HCT116 (cell line): ENCODE results near the gene RXRA. TPM values are rescaled to one million over a fixed set of nuclear protein-coding genes. Genes with fewer than 3 reads are reported as not detected.

Experiments used
- ATAC-seq: fragments of 200-7000 bp; cut with Tn5 transposase; 2 replicates; pipeline ENCODE4 v1.9.1; 2020; ENCODE audit warnings: mild to moderate bottlenecking, moderate library complexity
- BruUV-seq: library from RNA; stranded (reverse); fragments of 400-500 nt; replicated peaks from 2 replicates; lab custom pipeline; 2021; lab: Mats Ljungman, UMichigan
- CTCF ChIA-PET: fragments of 300-600 bp; sonication (Branson Sonifier 250); formaldehyde crosslinking; loops from one replicate; lab custom pipeline; 2021; ENCODE audit warnings: antibody characterized with exemption; lab: Charles Lee
- POLR2A ChIA-PET: fragments of 300-600, 350-600 bp; sonication (Branson Sonifier 250); formaldehyde crosslinking; loops from one replicate; lab custom pipeline; 2021; ENCODE audit warnings: antibody characterized with exemption; lab: Charles Lee
- RAD21 ChIA-PET, 2 experiments: fragments of 300-600 bp; sonication (Branson Sonifier 250); formaldehyde crosslinking; loops; one replicate each; lab custom pipeline; 2023; ENCODE audit warnings: low total read pairs in 2 of 2; ENCODE audit not compliant: uncharacterized antibody in 2 of 2, unreplicated experiment in 2 of 2, low non-redundant PET in 1 of 2; lab: Charles Lee
- DNase-seq: peaks from one replicate; pipeline ENCODE4 v3.0.0-alpha.2; 2010; ENCODE audit warnings: low read depth, low spot score
- H2AFZ ChIP-seq: fragments of 200-600 bp; shearing (Covaris generic), sonication (generic); 2 replicates; pipeline ENCODE4 v1.6.1; 2017; ENCODE audit warnings: low read depth, mixed run types, mixed read lengths, antibody characterized with exemption, low read length; ENCODE audit not compliant: poor library complexity, severe bottlenecking
- H3K27ac ChIP-seq: 2 replicates; pipeline ENCODE4 v1.5.1; 2012; ENCODE audit warnings: low read depth, low read length
- H3K27me3 ChIP-seq: fragments of 200-600 bp; sonication (generic); 2 replicates; pipeline ENCODE4 v1.6.1; 2016; ENCODE audit warnings: mixed run types, low read length, mixed read lengths; ENCODE audit not compliant: insufficient read depth
- H3K36me3 ChIP-seq, 2 experiments: fragments of 200-500 bp in 1 of 2; fragments of 200-600 bp in 1 of 2; sonication (Bioruptor generic) in 1 of 2; sonication (generic) in 1 of 2; 2 replicates each; pipeline versions ENCODE4 v1.5.1 to v1.6.1; 2014 to 2016; ENCODE audit warnings: low read length in 2 of 2, inconsistent platforms in 1 of 2, mixed read lengths in 1 of 2, mixed run types in 1 of 2; ENCODE audit not compliant: insufficient read depth in 2 of 2, control insufficient read depth in 1 of 2
- H3K4me1 ChIP-seq, 2 experiments: fragments of 200-600 bp in 1 of 2; sonication (generic) in 1 of 2; 2 replicates each; pipeline versions ENCODE4 v1.5.1 to v1.6.1; 2012 to 2017; ENCODE audit warnings: low read length in 2 of 2, inconsistent platforms in 1 of 2, mild to moderate bottlenecking in 1 of 2, mixed read lengths in 1 of 2, mixed run types in 1 of 2, moderate library complexity in 1 of 2; ENCODE audit not compliant: insufficient read depth in 2 of 2, control insufficient read depth in 1 of 2
- H3K4me2 ChIP-seq: fragments of 200-600 bp; sonication (generic); 2 replicates; pipeline ENCODE4 v1.6.1; 2017; ENCODE audit warnings: mixed run types, low read length, mixed read lengths
- H3K4me3 ChIP-seq, 2 experiments: fragments of 200-600 bp in 1 of 2; sonication (generic) in 1 of 2; replicated peaks in 1 of 2; 2 replicates each; pipeline ENCODE4 v1.5.1; 2011 to 2016; ENCODE audit warnings: low read length in 2 of 2, control low read depth in 1 of 2, low read depth in 1 of 2, mild to moderate bottlenecking in 1 of 2, mixed read lengths in 1 of 2, mixed run types in 1 of 2
- H3K79me2 ChIP-seq: fragments of 200-600 bp; sonication (generic); 2 replicates; pipeline ENCODE4 v1.6.1; 2017; ENCODE audit warnings: mild to moderate bottlenecking, mixed run types, low read length, moderate library complexity, mixed read lengths; ENCODE audit not compliant: insufficient read depth
- H3K9ac ChIP-seq: fragments of 200-600 bp; sonication (generic); 2 replicates; pipeline ENCODE4 v1.6.1; 2016; ENCODE audit warnings: low read length, mixed read lengths
- H3K9me2 ChIP-seq: fragments of 200-600 bp; sonication (generic), shearing (Covaris generic); 2 replicates; pipeline ENCODE4 v1.6.1; 2017; ENCODE audit warnings: mixed run types, mild to moderate bottlenecking, moderate library complexity; ENCODE audit not compliant: insufficient read depth
- H3K9me3 ChIP-seq, 2 experiments: fragments of 200-500 bp in 1 of 2; fragments of 200-600 bp in 1 of 2; sonication (Bioruptor generic) in 1 of 2; sonication (generic) in 1 of 2; 2 replicates each; pipeline ENCODE4 v1.6.1; 2014 to 2017; ENCODE audit warnings: low read length in 2 of 2, mixed read lengths in 2 of 2, inconsistent platforms in 1 of 2, low read depth in 1 of 2, mild to moderate bottlenecking in 1 of 2, mixed run types in 1 of 2, moderate library complexity in 1 of 2; ENCODE audit not compliant: control insufficient read depth in 1 of 2, insufficient read depth in 1 of 2
- H4K20me1 ChIP-seq: fragments of 200-600 bp; sonication (generic), shearing (Covaris generic); 2 replicates; pipeline ENCODE4 v1.6.1; 2017; ENCODE audit warnings: mixed run types, mild to moderate bottlenecking, moderate library complexity; ENCODE audit not compliant: insufficient read depth
- EGR1 ChIP-seq: IDR thresholded peaks from 2 replicates; pipeline ENCODE4 v1.6.1; 2012; ENCODE audit warnings: low read depth
- EZH2 ChIP-seq: fragments of 200-600 bp; sonication (generic); IDR thresholded peaks from 2 replicates; pipeline ENCODE4 v1.6.1; 2017; ENCODE audit warnings: antibody characterized with exemption, mixed run types
- EZH2phosphoT487 ChIP-seq: fragments of 200-600 bp; IDR thresholded peaks from 2 replicates; pipeline ENCODE4 v1.6.1; 2018; ENCODE audit warnings: antibody characterized with exemption, borderline replicate concordance
- FOSL1 ChIP-seq: IDR thresholded peaks from 2 replicates; pipeline ENCODE4 v1.6.1; 2012; ENCODE audit warnings: low read depth
- POLR2A ChIP-seq: IDR thresholded peaks from 2 replicates; pipeline ENCODE4 v1.7.0; 2011; ENCODE audit warnings: borderline replicate concordance; ENCODE audit not compliant: insufficient read depth, insufficient read length; ENCODE audit errors: extremely low read depth
- RAD21 ChIP-seq: IDR thresholded peaks from 2 replicates; pipeline ENCODE4 v1.6.1; 2012; ENCODE audit warnings: low read depth, mild to moderate bottlenecking
- SIN3A ChIP-seq: IDR thresholded peaks from 2 replicates; pipeline ENCODE4 v1.6.1; 2012; ENCODE audit warnings: low read depth
- SP1 ChIP-seq: IDR thresholded peaks from 2 replicates; pipeline ENCODE4 v1.6.1; 2012; ENCODE audit warnings: low read depth
- ZNF274 ChIP-seq: fragments of 200-500 bp; sonication (Bioruptor generic); IDR thresholded peaks from 2 replicates; pipeline ENCODE4 v1.6.1; 2014; ENCODE audit warnings: mild to moderate bottlenecking, low read depth, low read length, inconsistent platforms
- intact Hi-C: fragments of 100-400 bp; cut with micrococcal nuclease; formaldehyde crosslinking; loops from 2 replicates; pipeline ENCODE4 v1.10.0; 2022
- total RNA-seq: library from RNA; stranded (reverse); gene quantifications from one replicate; pipeline ENCODE4 v1.2.1, GENCODE V29; 2021; ENCODE audit not compliant: unreplicated experiment
- TF ChIP-seq, protein P1 (sequence below): IDR thresholded peaks from 2 replicates; pipeline ENCODE4 v1.6.1; 2012; ENCODE audit warnings: low read depth

RXRA gene
- total RNA-seq, 1 experiment from 2014 or later: 43.9 TPM

DNA sequence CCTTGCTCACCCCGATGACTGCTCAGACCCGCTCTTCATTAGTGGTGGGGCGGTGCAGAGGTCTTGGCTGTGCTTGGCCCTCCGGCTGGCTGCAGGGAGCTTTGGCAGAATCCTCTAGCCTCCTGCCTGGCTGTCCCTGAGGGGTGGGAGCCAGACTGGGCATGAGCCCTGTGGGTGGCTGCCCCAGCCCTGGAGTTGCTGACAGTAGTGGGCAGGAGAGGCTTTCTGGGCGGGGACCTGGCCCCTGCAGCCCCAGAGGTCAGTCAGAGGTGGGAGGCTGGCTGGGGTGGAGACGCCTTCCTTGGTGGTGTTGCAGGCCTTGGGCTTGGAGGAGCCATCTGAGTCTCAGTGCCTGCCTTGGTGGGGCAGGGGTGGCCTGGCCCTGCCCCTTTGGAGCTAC lies 146.0 kb downstream of the RXRA start:
- RAD21 ChIA-PET: no interaction called here
- Histone ChIP-seq H3K9ac (no peak overlapping the region), H3K36me3 (no peaks in the 10 kb centered on the region), H2AFZ (no peak overlapping the region), H3K27me3 (no peaks in the 10 kb centered on the region), H3K4me2 (no peak overlapping the region), H3K27ac (no peak overlapping the region), H3K4me1 (no peaks in the 10 kb centered on the region), H4K20me1 (no peaks in the 10 kb centered on the region), H3K9me2 (no peaks in the 10 kb centered on the region), H3K9me3 (no peaks in the 10 kb centered on the region), H3K4me3 (no peak overlapping the region), H3K79me2 (no peaks in the 10 kb centered on the region)
- BruUV-seq: no TSS peak
- TF ChIP-seq EZH2 (no peak), EZH2phosphoT487 (no peak), RAD21 (no peak), POLR2A (no peak), SIN3A (no peak), EGR1 (no peak), SP1 (no peak), ZNF274 (no peak), FOSL1 (no peak)
- TF ChIP-seq, protein P1, sequence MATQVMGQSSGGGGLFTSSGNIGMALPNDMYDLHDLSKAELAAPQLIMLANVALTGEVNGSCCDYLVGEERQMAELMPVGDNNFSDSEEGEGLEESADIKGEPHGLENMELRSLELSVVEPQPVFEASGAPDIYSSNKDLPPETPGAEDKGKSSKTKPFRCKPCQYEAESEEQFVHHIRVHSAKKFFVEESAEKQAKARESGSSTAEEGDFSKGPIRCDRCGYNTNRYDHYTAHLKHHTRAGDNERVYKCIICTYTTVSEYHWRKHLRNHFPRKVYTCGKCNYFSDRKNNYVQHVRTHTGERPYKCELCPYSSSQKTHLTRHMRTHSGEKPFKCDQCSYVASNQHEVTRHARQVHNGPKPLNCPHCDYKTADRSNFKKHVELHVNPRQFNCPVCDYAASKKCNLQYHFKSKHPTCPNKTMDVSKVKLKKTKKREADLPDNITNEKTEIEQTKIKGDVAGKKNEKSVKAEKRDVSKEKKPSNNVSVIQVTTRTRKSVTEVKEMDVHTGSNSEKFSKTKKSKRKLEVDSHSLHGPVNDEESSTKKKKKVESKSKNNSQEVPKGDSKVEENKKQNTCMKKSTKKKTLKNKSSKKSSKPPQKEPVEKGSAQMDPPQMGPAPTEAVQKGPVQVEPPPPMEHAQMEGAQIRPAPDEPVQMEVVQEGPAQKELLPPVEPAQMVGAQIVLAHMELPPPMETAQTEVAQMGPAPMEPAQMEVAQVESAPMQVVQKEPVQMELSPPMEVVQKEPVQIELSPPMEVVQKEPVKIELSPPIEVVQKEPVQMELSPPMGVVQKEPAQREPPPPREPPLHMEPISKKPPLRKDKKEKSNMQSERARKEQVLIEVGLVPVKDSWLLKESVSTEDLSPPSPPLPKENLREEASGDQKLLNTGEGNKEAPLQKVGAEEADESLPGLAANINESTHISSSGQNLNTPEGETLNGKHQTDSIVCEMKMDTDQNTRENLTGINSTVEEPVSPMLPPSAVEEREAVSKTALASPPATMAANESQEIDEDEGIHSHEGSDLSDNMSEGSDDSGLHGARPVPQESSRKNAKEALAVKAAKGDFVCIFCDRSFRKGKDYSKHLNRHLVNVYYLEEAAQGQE: no peak
- intact Hi-C loops: no loop called here
- POLR2A ChIA-PET: no interaction called here
- no peak for DNase-seq
- CTCF ChIA-PET: no interaction called here
- ATAC-seq: no peak
